Measurements from ENCODE around the gene IMP4.

Gene IMP4

DNA sequence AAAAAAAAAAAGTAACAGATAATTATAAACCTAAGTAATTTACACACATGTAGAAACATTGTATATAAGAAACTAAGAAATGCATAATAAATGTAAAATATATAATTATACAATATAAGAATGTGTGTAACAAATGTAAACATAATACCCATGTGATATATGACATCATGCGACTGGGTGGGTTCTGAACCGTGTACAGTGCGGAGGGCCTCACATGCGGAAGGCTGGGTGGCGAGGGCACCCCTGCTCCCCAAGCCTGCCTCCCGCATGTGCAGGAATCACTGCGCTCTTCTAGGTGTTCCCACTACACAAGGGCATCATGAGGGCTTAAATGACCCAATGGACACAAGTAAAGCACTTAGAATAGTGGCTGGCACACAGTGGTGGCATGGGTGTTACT is 15.2 kb downstream of the IMP4 start:
- no peak overlapping the region for H3K27ac ChIP-seq (ENCODE audit: low read length)
- H3K27me3 ChIP-seq (ENCODE audit: control insufficient read depth in 1 of 2, insufficient read depth in 2 of 2, low read length in 2 of 2) = no peaks in the 10 kb centered on the region
- peaks cover 0 to 2% of the 10 kb centered on the region in 2 donors for H3K36me3 ChIP-seq (ENCODE audit: control insufficient read depth in 2 of 2, insufficient read depth in 2 of 2, low read length in 2 of 2)
- no peak overlapping the region for H3K9ac ChIP-seq (ENCODE audit: low read length in 2 of 2)
- peaks cover 19% of the 10 kb centered on the region for H3K4me1 ChIP-seq (ENCODE audit: control insufficient read depth, insufficient read depth, low read length)
- H3K4me3 ChIP-seq (ENCODE audit: low read length in 2 of 2) = no peak overlapping the region
- no peaks in the 10 kb centered on the region for H3K9me3 ChIP-seq (ENCODE audit: control insufficient read depth in 2 of 2, low read length in 2 of 2)

DNA sequence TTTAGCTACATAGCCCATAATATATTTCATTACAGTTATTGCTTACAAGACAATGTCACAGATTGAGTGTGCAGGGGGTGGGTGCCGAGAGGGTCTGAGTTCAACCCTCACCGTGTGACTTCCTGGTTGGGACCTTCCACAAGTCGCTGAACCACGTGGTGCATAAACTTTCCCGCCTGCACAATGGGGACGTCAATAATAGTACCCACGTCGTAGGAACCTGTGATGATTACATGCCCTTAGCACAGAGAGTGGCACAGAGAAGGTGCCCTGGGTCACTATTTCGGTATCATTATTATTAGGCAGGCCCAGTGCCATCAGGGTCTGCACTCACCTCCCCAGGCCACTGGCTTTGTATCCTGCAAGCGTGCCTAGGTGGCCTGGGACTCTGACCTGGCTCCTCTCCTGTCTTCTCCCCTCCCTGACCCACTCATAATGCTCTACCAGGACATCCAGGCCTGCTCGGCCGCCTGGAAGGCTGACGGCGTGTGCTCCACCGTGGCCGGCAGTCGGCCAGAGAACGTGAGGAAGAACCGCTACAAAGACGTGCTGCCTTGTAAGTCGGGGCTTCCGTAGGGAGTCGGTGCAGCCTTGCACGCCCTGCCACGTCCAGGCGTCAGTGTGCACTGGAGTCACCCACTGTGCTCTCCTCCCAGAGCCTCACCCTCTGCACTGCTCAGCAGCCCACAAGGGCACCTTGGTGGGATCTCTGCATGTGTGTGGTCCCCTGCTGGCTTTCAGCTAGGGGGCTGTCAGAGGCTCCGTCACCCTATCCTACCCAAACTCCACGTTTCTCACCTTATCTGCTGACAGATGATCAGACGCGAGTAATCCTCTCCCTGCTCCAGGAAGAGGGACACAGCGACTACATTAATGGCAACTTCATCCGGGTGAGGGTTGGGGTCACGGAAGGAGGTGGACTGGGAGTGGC is 16.0 kb downstream of the IMP4 start:
- peaks cover 19% of the 10 kb centered on the region for H3K4me1 ChIP-seq (ENCODE audit: control insufficient read depth, insufficient read depth, low read length)
- H3K9me3 ChIP-seq (ENCODE audit: control insufficient read depth in 2 of 2, low read length in 2 of 2) = no peaks in the 10 kb centered on the region
- no peak overlapping the region for H3K9ac ChIP-seq (ENCODE audit: low read length in 2 of 2)
- H3K4me3 ChIP-seq (ENCODE audit: low read length in 2 of 2) = no peak overlapping the region
- peaks cover 0 to 2% of the 10 kb centered on the region in 2 donors for H3K36me3 ChIP-seq (ENCODE audit: control insufficient read depth in 2 of 2, insufficient read depth in 2 of 2, low read length in 2 of 2)
- no peaks in the 10 kb centered on the region for H3K27me3 ChIP-seq (ENCODE audit: control insufficient read depth in 1 of 2, insufficient read depth in 2 of 2, low read length in 2 of 2)
- no peak overlapping the region for H3K27ac ChIP-seq (ENCODE audit: low read length)

DNA sequence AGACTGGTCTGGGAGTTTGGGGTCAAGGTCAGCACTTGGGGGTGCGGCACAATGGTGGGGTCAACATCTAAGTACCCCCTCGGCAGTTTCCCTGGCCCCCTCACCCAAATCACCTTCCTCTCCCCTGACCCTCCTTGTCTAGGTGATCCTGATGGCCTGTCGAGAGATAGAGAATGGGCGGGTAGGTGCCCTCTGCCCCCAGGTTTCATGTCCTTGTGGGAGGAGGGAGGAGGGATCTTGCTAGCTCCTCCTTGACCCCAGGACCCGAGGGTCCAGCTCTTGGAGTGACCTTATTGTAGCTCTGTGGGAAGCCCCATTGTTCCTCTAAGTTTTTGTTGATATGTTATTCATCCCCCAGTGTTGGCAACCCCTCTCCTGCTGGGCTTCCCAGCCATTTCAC is 16.8 kb downstream of the IMP4 start:
- no peaks in the 10 kb centered on the region for H3K27me3 ChIP-seq (ENCODE audit: control insufficient read depth in 1 of 2, insufficient read depth in 2 of 2, low read length in 2 of 2)
- no peak overlapping the region for H3K27ac ChIP-seq (ENCODE audit: low read length)
- H3K4me1 ChIP-seq (ENCODE audit: control insufficient read depth, insufficient read depth, low read length) = peaks cover 14% of the 10 kb centered on the region
- H3K9ac ChIP-seq (ENCODE audit: low read length in 2 of 2) = no peak overlapping the region
- no peaks in the 10 kb centered on the region for H3K9me3 ChIP-seq (ENCODE audit: control insufficient read depth in 2 of 2, low read length in 2 of 2)
- peaks cover 0 to 2% of the 10 kb centered on the region in 2 donors for H3K36me3 ChIP-seq (ENCODE audit: control insufficient read depth in 2 of 2, insufficient read depth in 2 of 2, low read length in 2 of 2)
- H3K4me3 ChIP-seq (ENCODE audit: low read length in 2 of 2) = no peak overlapping the region

DNA sequence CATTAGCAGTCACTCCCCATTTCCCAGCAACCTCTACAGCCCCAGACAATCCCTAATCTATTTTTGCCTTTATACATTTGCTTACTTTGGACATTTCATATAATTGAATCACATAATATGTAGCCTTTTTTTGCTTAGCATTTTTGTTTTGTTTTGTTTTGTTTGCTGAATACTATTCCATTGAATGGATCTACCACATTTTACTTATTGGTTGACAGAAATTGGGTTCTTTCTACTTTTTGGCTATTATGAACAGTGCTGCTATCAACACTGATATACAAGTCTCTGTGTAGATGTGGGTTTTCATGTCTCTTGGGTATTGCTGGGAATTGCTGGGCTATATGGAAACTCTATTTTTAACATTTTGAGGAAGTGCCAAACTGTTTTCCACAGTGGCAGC is 20.8 kb downstream of the IMP4 start:
- H3K4me1 ChIP-seq (ENCODE audit: control insufficient read depth, insufficient read depth, low read length) = no peaks in the 10 kb centered on the region
- H3K36me3 ChIP-seq (ENCODE audit: control insufficient read depth in 2 of 2, insufficient read depth in 2 of 2, low read length in 2 of 2) = no peaks in the 10 kb centered on the region
- no peaks in the 10 kb centered on the region for H3K9me3 ChIP-seq (ENCODE audit: control insufficient read depth in 2 of 2, low read length in 2 of 2)
- H3K9ac ChIP-seq (ENCODE audit: low read length in 2 of 2) = no peak overlapping the region
- H3K4me3 ChIP-seq (ENCODE audit: low read length in 2 of 2) = no peak overlapping the region
- H3K27ac ChIP-seq (ENCODE audit: low read length) = no peak overlapping the region
- H3K27me3 ChIP-seq (ENCODE audit: control insufficient read depth in 1 of 2, insufficient read depth in 2 of 2, low read length in 2 of 2) = no peaks in the 10 kb centered on the region

DNA sequence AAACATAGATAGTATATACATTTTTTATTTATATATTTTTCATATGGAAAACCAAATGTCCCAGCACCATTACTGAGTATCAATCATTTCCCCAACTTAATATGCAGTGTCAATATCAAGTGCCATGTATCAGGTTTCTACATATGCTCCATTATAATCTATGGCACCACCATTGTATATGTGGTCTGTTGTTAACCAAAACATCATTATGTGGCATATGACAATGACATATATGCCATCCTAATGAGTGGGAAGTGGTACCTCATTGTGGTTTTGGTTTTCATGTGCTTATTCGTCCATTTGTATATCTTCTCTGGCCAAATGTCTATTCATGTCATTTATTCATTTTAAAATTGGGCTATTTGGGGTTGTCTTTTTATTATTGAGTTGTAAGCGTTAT is 22.4 kb downstream of the IMP4 start:
- no peak overlapping the region for H3K9ac ChIP-seq (ENCODE audit: low read length in 2 of 2)
- no peak overlapping the region for H3K4me3 ChIP-seq (ENCODE audit: low read length in 2 of 2)
- no peaks in the 10 kb centered on the region for H3K27me3 ChIP-seq (ENCODE audit: control insufficient read depth in 1 of 2, insufficient read depth in 2 of 2, low read length in 2 of 2)
- H3K4me1 ChIP-seq (ENCODE audit: control insufficient read depth, insufficient read depth, low read length) = no peaks in the 10 kb centered on the region
- no peak overlapping the region for H3K27ac ChIP-seq (ENCODE audit: low read length)
- no peaks in the 10 kb centered on the region for H3K36me3 ChIP-seq (ENCODE audit: control insufficient read depth in 2 of 2, insufficient read depth in 2 of 2, low read length in 2 of 2)
- no peaks in the 10 kb centered on the region for H3K9me3 ChIP-seq (ENCODE audit: control insufficient read depth in 2 of 2, low read length in 2 of 2)

DNA sequence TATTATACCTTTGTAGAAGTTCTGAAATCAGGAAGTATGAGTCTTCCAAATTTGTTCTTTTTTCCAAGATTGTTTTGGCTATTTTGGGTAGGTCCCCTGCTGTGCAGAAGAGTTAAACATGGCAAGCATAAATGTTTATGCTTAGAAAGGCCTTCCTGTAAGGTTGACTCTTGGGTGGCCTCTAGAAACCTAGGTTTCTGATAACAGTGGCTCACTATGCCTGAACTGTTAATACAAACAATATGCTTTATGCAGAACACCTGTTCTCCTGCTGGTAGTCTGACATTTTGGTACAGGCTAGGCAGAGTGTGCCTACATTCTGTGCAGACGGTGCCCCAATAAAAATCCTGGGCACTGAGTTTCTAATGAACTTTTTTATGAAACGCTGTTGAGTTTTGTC is 23.3 kb downstream of the IMP4 start:
- no peaks in the 10 kb centered on the region for H3K9me3 ChIP-seq (ENCODE audit: control insufficient read depth in 2 of 2, low read length in 2 of 2)
- H3K36me3 ChIP-seq (ENCODE audit: control insufficient read depth in 2 of 2, insufficient read depth in 2 of 2, low read length in 2 of 2) = peaks cover 0 to 4% of the 10 kb centered on the region in 2 donors
- no peaks in the 10 kb centered on the region for H3K27me3 ChIP-seq (ENCODE audit: control insufficient read depth in 1 of 2, insufficient read depth in 2 of 2, low read length in 2 of 2)
- no peak overlapping the region for H3K27ac ChIP-seq (ENCODE audit: low read length)
- peaks cover 6% of the 10 kb centered on the region for H3K4me1 ChIP-seq (ENCODE audit: control insufficient read depth, insufficient read depth, low read length)
- no peak overlapping the region for H3K4me3 ChIP-seq (ENCODE audit: low read length in 2 of 2)
- no peak overlapping the region for H3K9ac ChIP-seq (ENCODE audit: low read length in 2 of 2)

DNA sequence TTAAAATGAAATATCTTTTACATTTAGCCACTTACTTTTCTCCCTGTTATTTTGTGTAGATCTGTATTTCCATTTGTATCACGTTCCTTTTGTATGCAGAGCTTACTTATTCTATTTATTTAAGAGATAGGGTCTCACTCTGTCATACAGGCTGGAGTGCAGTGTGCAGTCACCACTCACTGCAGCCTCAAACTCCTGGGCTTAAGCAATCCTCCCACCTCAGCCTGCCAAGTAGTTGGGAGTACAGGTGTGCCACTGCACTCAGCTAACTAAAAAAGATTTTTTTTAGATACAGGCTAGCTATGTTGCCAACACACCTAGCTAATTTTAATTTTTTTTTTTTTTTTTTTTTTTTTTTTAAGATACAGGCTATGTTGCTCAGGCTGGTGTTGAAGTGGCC is 24.0 kb downstream of the IMP4 start:
- no peaks in the 10 kb centered on the region for H3K27me3 ChIP-seq (ENCODE audit: control insufficient read depth in 1 of 2, insufficient read depth in 2 of 2, low read length in 2 of 2)
- no peak overlapping the region for H3K9ac ChIP-seq (ENCODE audit: low read length in 2 of 2)
- no peaks in the 10 kb centered on the region for H3K9me3 ChIP-seq (ENCODE audit: control insufficient read depth in 2 of 2, low read length in 2 of 2)
- peaks cover 11% of the 10 kb centered on the region for H3K4me1 ChIP-seq (ENCODE audit: control insufficient read depth, insufficient read depth, low read length)
- H3K4me3 ChIP-seq (ENCODE audit: low read length in 2 of 2) = no peak overlapping the region
- no peak overlapping the region for H3K27ac ChIP-seq (ENCODE audit: low read length)
- peaks cover 0 to 4% of the 10 kb centered on the region in 2 donors for H3K36me3 ChIP-seq (ENCODE audit: control insufficient read depth in 2 of 2, insufficient read depth in 2 of 2, low read length in 2 of 2)

DNA sequence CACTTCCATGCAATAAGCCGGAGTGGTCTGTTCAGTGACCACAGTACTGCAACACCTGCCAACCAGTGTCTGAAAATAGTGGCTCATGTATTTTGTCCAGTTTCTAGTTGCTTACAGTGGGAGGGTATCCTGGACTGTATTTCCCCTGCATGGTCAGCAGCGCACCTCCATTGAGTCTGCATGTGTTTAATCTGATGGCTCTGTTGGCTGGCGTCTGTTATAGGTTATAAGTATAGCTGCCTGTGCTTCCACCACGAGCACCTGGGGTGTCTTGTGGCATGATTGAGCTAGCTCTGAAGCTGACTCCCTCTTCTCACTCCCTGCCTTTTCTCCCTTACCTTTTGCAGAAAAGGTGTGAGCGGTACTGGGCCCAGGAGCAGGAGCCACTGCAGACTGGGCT is 26.1 kb downstream of the IMP4 start:
- Histone ChIP-seq H3K36me3 (ENCODE audit: control insufficient read depth in 2 of 2, insufficient read depth in 2 of 2, low read length in 2 of 2) (peaks cover 0 to 4% of the 10 kb centered on the region in 2 donors), H3K27me3 (ENCODE audit: control insufficient read depth in 1 of 2, insufficient read depth in 2 of 2, low read length in 2 of 2) (no peaks in the 10 kb centered on the region), H3K27ac (ENCODE audit: low read length) (no peak overlapping the region), H3K9ac (ENCODE audit: low read length in 2 of 2) (no peak overlapping the region), H3K9me3 (ENCODE audit: control insufficient read depth in 2 of 2, low read length in 2 of 2) (no peaks in the 10 kb centered on the region), H3K4me1 (ENCODE audit: control insufficient read depth, insufficient read depth, low read length) (peaks cover 24% of the 10 kb centered on the region), H3K4me3 (ENCODE audit: low read length in 2 of 2) (no peak overlapping the region)

DNA sequence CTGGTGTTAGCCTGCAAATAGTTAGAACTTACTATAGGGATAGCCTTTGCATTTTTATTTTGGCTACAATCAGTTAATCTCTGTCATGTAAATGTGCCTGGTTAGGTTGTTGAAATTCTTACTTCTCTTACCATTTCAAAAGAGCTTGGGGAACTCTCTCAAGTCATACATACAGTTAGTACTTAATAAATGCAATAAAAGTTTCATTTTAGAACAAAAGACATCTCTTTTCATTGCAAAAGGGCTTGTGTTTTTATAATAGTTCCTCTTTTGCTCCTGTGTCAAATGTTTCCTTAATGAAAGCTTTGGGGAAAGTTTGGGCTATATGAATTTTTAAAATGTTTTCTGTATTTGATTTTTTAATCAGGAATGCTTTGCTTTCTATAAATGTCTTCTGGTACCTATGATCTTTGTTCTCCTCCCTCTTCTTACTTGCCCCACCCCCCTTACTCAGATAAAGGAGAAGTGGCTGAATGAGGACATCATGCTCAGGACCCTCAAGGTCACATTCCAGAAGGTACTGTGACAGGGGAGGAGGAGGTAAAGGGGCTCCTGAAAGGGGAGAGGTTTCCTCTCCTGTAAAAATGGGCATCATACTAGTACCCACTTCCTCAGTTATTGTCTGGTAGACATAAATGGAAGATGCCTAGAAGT is 26.7 kb downstream of the IMP4 start:
- H3K9me3 ChIP-seq (ENCODE audit: control insufficient read depth in 2 of 2, low read length in 2 of 2) = no peaks in the 10 kb centered on the region
- no peak overlapping the region for H3K9ac ChIP-seq (ENCODE audit: low read length in 2 of 2)
- no peak overlapping the region for H3K27ac ChIP-seq (ENCODE audit: low read length)
- peaks cover 24% of the 10 kb centered on the region for H3K4me1 ChIP-seq (ENCODE audit: control insufficient read depth, insufficient read depth, low read length)
- H3K4me3 ChIP-seq (ENCODE audit: low read length in 2 of 2) = no peak overlapping the region
- peaks cover 0 to 5% of the 10 kb centered on the region in 2 donors for H3K36me3 ChIP-seq (ENCODE audit: control insufficient read depth in 2 of 2, insufficient read depth in 2 of 2, low read length in 2 of 2)
- H3K27me3 ChIP-seq (ENCODE audit: control insufficient read depth in 1 of 2, insufficient read depth in 2 of 2, low read length in 2 of 2) = no peaks in the 10 kb centered on the region

DNA sequence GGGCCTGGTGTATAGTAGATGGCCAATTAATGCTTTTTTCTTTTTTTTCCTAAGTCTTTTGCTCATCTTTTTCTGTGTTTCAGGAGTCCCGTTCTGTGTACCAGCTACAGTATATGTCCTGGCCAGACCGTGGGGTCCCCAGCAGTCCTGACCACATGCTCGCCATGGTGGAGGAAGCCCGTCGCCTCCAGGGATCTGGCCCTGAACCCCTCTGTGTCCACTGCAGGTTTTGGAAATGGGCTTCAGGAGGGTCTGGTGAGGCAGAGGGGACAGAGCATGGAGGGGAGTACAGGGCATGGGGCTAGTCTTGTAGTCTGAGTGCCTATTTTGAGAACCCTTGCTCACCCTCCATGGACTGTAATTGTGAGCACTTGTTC is 27.3 kb downstream of the IMP4 start:
- H3K4me1 ChIP-seq (ENCODE audit: control insufficient read depth, insufficient read depth, low read length) = peaks cover 26% of the 10 kb centered on the region
- H3K9me3 ChIP-seq (ENCODE audit: control insufficient read depth in 2 of 2, low read length in 2 of 2) = no peaks in the 10 kb centered on the region
- no peaks in the 10 kb centered on the region for H3K27me3 ChIP-seq (ENCODE audit: control insufficient read depth in 1 of 2, insufficient read depth in 2 of 2, low read length in 2 of 2)
- no peak overlapping the region for H3K9ac ChIP-seq (ENCODE audit: low read length in 2 of 2)
- peaks cover 0 to 6% of the 10 kb centered on the region in 2 donors for H3K36me3 ChIP-seq (ENCODE audit: control insufficient read depth in 2 of 2, insufficient read depth in 2 of 2, low read length in 2 of 2)
- no peak overlapping the region for H3K27ac ChIP-seq (ENCODE audit: low read length)
- no peak overlapping the region for H3K4me3 ChIP-seq (ENCODE audit: low read length in 2 of 2)

DNA sequence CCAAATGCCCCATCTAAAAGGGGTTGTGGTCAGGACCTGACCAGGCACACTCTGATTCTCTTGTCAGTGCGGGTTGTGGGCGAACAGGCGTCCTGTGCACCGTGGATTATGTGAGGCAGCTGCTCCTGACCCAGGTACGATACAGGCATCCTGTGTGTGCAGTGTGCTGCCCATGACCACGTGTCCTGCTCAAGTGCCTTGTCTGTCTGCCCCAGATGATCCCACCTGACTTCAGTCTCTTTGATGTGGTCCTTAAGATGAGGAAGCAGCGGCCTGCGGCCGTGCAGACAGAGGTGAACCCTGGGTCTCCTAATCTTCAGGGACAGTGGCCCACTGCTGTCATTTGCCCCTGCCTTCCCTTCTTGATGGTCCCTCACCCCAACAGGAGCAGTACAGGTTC is 27.8 kb downstream of the IMP4 start:
- Histone ChIP-seq H3K36me3 (ENCODE audit: control insufficient read depth in 2 of 2, insufficient read depth in 2 of 2, low read length in 2 of 2) (peaks cover 0 to 8% of the 10 kb centered on the region in 2 donors), H3K9me3 (ENCODE audit: control insufficient read depth in 2 of 2, low read length in 2 of 2) (no peaks in the 10 kb centered on the region), H3K4me1 (ENCODE audit: control insufficient read depth, insufficient read depth, low read length) (peaks cover 28% of the 10 kb centered on the region), H3K4me3 (ENCODE audit: low read length in 2 of 2) (no peak overlapping the region), H3K9ac (ENCODE audit: low read length in 2 of 2) (no peak overlapping the region), H3K27ac (ENCODE audit: low read length) (no peak overlapping the region), H3K27me3 (ENCODE audit: control insufficient read depth in 1 of 2, insufficient read depth in 2 of 2, low read length in 2 of 2) (no peaks in the 10 kb centered on the region)
